Fibroblast of lung (primary cell): ENCODE measurements around the gene FAM227A. TPM values are rescaled to one million over a fixed set of nuclear protein-coding genes. Genes with fewer than 3 reads are reported as not detected.

ENCODE experiments used
- DNase-seq, 2 donors: peaks; one replicate each; pipeline versions ENCODE4 v3.0.0 to v3.0.0-alpha.2; 2010; ENCODE audit warnings: low read depth in 2 of 2
- H2AFZ ChIP-seq: 2 replicates; pipeline ENCODE4 v1.5.1; 2012; ENCODE audit warnings: low read length, control low read depth, inconsistent platforms
- H3K27ac ChIP-seq: 2 replicates; pipeline ENCODE4 v1.5.1; 2011; ENCODE audit warnings: low read length, control low read depth; ENCODE audit not compliant: insufficient read depth
- H3K27me3 ChIP-seq: 2 replicates; pipeline ENCODE4 v1.5.1; 2011; ENCODE audit warnings: mild to moderate bottlenecking, low read length; ENCODE audit not compliant: control insufficient read depth, insufficient read depth
- H3K36me3 ChIP-seq: 2 replicates; pipeline ENCODE4 v1.5.1; 2011; ENCODE audit warnings: low read length; ENCODE audit not compliant: control insufficient read depth, insufficient read depth
- H3K4me1 ChIP-seq: 2 replicates; pipeline ENCODE4 v1.5.1; 2011; ENCODE audit warnings: low read length; ENCODE audit not compliant: control insufficient read depth, insufficient read depth; ENCODE audit errors: extremely low read depth
- H3K4me2 ChIP-seq: 2 replicates; pipeline ENCODE4 v1.5.1; 2011; ENCODE audit warnings: low read length, control low read depth; ENCODE audit not compliant: insufficient read depth; ENCODE audit errors: extremely low read depth
- H3K4me3 ChIP-seq, 4 experiments: fragments of 200-600 bp in 1 of 4; sonication (generic) in 1 of 4; replicated peaks in 1 of 4; 2 replicates each; pipeline ENCODE4 v1.5.1; 2011 to 2016; ENCODE audit warnings: low read length in 4 of 4, low read depth in 3 of 4, mild to moderate bottlenecking in 3 of 4, control low read depth in 2 of 4, inconsistent platforms in 1 of 4, mixed read lengths in 1 of 4; ENCODE audit not compliant: insufficient read depth in 1 of 4; ENCODE audit errors: control extremely low read depth in 1 of 4
- H3K79me2 ChIP-seq: 2 replicates; pipeline ENCODE4 v1.5.1; 2012; ENCODE audit warnings: mild to moderate bottlenecking, low read length, inconsistent platforms; ENCODE audit not compliant: control insufficient read depth, insufficient read depth
- H3K9ac ChIP-seq: 2 replicates; pipeline ENCODE4 v1.5.1; 2011; ENCODE audit warnings: mild to moderate bottlenecking, low read length, control low read depth; ENCODE audit not compliant: insufficient read depth
- H3K9me3 ChIP-seq: 2 replicates; pipeline ENCODE4 v1.5.1; 2012; ENCODE audit warnings: low read depth, low read length; ENCODE audit not compliant: control insufficient read depth, insufficient read depth
- H4K20me1 ChIP-seq: 2 replicates; pipeline ENCODE4 v1.5.1; 2011; ENCODE audit warnings: low read length; ENCODE audit not compliant: control insufficient read depth, insufficient read depth; ENCODE audit errors: extremely low read depth
- EZH2 ChIP-seq: IDR thresholded peaks from 2 replicates; pipeline ENCODE4 v1.5.1; 2012; ENCODE audit warnings: low read length, control low read depth, mild to moderate bottlenecking; ENCODE audit errors: missing control alignments
- polyA plus RNA-seq, 2 donors: library from polyadenylated mRNA; depleted of rRNA in 1 of 2; stranded (reverse) in 1 of 2; unstranded in 1 of 2; fragments of >200 nt; gene quantifications; 2 replicates each; pipeline ENCODE4 v1.2.1, GENCODE V29; 2011 to 2012; ENCODE audit warnings: missing spikeins in 1 of 2
- total RNA-seq: library from RNA; depleted of rRNA; stranded (reverse); fragments of >200 nt; gene quantifications from 2 replicates; pipeline ENCODE4 v1.2.1, GENCODE V29; 2014
- TF ChIP-seq, protein P1 (sequence below), 2 donors: IDR thresholded peaks in 1 of 2; conservative IDR thresholded peaks in 1 of 2; 1 replicate in 1 of 2; 2 replicates in 1 of 2; pipeline ENCODE4 v1.5.1; 2011 to 2012; ENCODE audit warnings: low read length in 2 of 2, control low read depth in 1 of 2, inconsistent platforms in 1 of 2, low read depth in 1 of 2, mild to moderate bottlenecking in 1 of 2

Gene FAM227A
- total and polyA plus RNA-seq, 2 donors (not counting 1 experiment from before 2014, with no cell fraction given): 0.66 to 0.69 TPM

DNA sequence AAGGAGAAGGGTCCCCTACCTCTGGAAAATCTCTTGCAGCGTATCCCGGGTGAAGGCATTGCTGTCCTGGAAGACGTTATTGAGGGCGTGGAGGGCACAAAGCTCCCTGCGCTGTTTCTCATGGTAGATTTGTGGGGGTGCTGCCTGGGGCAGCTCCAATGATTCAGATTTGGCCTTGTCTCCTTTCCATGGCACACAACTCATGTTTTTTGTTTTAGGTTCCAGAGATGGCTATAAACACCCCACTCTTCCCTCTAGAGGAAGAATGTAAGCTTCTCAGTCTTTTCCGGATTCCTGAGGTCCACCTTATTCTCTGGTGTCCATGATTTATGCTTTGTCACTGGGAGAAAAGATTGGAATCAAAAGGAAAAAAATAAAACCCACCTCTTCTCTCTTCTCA lies 43.6 kb upstream of the FAM227A start:
- Histone ChIP-seq H3K9ac (peak overlapping the region; percentile 90), H3K36me3 (no peaks in the 10 kb centered on the region), H3K27me3 (no peaks in the 10 kb centered on the region), H4K20me1 (no peaks in the 10 kb centered on the region), H3K9me3 (no peaks in the 10 kb centered on the region), H3K4me3 (peak overlapping the region; percentile 43 to 92 (median 73)), H3K27ac (peak overlapping the region; percentile 89), H3K4me1 (peaks cover 18% of the 10 kb centered on the region), H3K79me2 (peaks cover 47% of the 10 kb centered on the region), H2AFZ (no peak overlapping the region), H3K4me2 (peak overlapping the region; percentile 98)
- TF ChIP-seq, protein P1, sequence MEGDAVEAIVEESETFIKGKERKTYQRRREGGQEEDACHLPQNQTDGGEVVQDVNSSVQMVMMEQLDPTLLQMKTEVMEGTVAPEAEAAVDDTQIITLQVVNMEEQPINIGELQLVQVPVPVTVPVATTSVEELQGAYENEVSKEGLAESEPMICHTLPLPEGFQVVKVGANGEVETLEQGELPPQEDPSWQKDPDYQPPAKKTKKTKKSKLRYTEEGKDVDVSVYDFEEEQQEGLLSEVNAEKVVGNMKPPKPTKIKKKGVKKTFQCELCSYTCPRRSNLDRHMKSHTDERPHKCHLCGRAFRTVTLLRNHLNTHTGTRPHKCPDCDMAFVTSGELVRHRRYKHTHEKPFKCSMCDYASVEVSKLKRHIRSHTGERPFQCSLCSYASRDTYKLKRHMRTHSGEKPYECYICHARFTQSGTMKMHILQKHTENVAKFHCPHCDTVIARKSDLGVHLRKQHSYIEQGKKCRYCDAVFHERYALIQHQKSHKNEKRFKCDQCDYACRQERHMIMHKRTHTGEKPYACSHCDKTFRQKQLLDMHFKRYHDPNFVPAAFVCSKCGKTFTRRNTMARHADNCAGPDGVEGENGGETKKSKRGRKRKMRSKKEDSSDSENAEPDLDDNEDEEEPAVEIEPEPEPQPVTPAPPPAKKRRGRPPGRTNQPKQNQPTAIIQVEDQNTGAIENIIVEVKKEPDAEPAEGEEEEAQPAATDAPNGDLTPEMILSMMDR (conservative IDR thresholded peaks at IDR 0.05 in 1 of 2, IDR thresholded peaks at IDR 0.05 in 1 of 2; ENCODE audit: low read depth in 1 of 2, low read length in 2 of 2): no peak
- TF ChIP-seq EZH2: no peak
- DNase-seq: peak; percentile 36 to 51

- H2AFZ ChIP-seq: no peak overlapping the region
- no peak for TF ChIP-seq EZH2
- TF ChIP-seq, protein P1 (conservative IDR thresholded peaks at IDR 0.05 in 1 of 2, IDR thresholded peaks at IDR 0.05 in 1 of 2; ENCODE audit: low read depth in 1 of 2, low read length in 2 of 2): no peak
- no peak for DNase-seq
Measured at GRCh38 chr22:38699143-38699542, 43.0 kb upstream of the FAM227A start.

GRCh38 chr22:38698407-38699094 lies 42.4 kb upstream of the FAM227A start:
- H3K9me3 ChIP-seq: no peaks in the 10 kb centered on the region
- no peaks in the 10 kb centered on the region for H4K20me1 ChIP-seq
- peaks cover 3% of the 10 kb centered on the region for H3K36me3 ChIP-seq
- peaks cover 55% of the 10 kb centered on the region for H3K79me2 ChIP-seq
- no peak overlapping the region for H3K9ac ChIP-seq
- DNase-seq: no peak
- no peaks in the 10 kb centered on the region for H3K27me3 ChIP-seq
- no peak overlapping the region for H2AFZ ChIP-seq
- H3K4me3 ChIP-seq: peak overlapping the region in 3 of 4 experiments; percentile 5 to 92 (median 82)
- no peak for TF ChIP-seq EZH2
- TF ChIP-seq, protein P1 (conservative IDR thresholded peaks at IDR 0.05 in 1 of 2, IDR thresholded peaks at IDR 0.05 in 1 of 2; ENCODE audit: low read depth in 1 of 2, low read length in 2 of 2): no peak
- no peak overlapping the region for H3K27ac ChIP-seq
- H3K4me2 ChIP-seq: peak overlapping the region; percentile 98
- H3K4me1 ChIP-seq: peaks cover 18% of the 10 kb centered on the region

More at GRCh38 chr22:38699143-38699542, 43.0 kb upstream of the FAM227A start:
- no peak overlapping the region for H3K9ac ChIP-seq
- peaks cover 2% of the 10 kb centered on the region for H3K36me3 ChIP-seq
- H3K79me2 ChIP-seq: peaks cover 49% of the 10 kb centered on the region
- H3K27ac ChIP-seq: peak overlapping the region; percentile 89
- H3K9me3 ChIP-seq: no peaks in the 10 kb centered on the region
- H3K4me3 ChIP-seq: peak overlapping the region; percentile 43 to 92 (median 73)
- H3K4me1 ChIP-seq: peaks cover 18% of the 10 kb centered on the region
- H3K4me2 ChIP-seq: peak overlapping the region; percentile 98
- H4K20me1 ChIP-seq: no peaks in the 10 kb centered on the region
- H3K27me3 ChIP-seq: no peaks in the 10 kb centered on the region
